Tibial nerve (tissue), 4 donors: ENCODE measurements around the gene KDM4B. TPM values are rescaled to one million over a fixed set of nuclear protein-coding genes. Genes with fewer than 3 reads are reported as not detected.

Experiments
- DNase-seq, 2 donors: peaks; one replicate each; pipeline ENCODE4 v3.0.0-alpha.2; 2019; ENCODE audit warnings: low spot score in 2 of 2
- H3K27ac ChIP-seq, 4 donors: fragments of 200-600 bp; sonication (generic) in 3 of 4; one replicate each; pipeline ENCODE4 v1.5.1; 2017 to 2019; ENCODE audit warnings: mild to moderate bottlenecking in 1 of 4
- H3K27me3 ChIP-seq, 2 donors: fragments of 200-600 bp; sonication (generic) in 1 of 2; one replicate each; pipeline versions ENCODE4 v1.5.1 to v1.6.0; 2017 to 2019
- H3K36me3 ChIP-seq, 3 donors: fragments of 200-600 bp; sonication (generic); one replicate each; pipeline ENCODE4 v1.5.1; 2018 to 2019
- H3K4me1 ChIP-seq, 4 donors: fragments of 200-600 bp; sonication (generic) in 3 of 4; one replicate each; pipeline ENCODE4 v1.5.1; 2017 to 2019
- H3K4me3 ChIP-seq, 4 donors: fragments of 200-600 bp; sonication (generic) in 3 of 4; one replicate each; pipeline ENCODE4 v1.5.1; 2017 to 2019; ENCODE audit warnings: mild to moderate bottlenecking in 1 of 4, moderate library complexity in 1 of 4
- H3K9me3 ChIP-seq, 4 donors: fragments of 200-600 bp; sonication (generic) in 3 of 4; one replicate each; pipeline ENCODE4 v1.5.1; 2017 to 2019
- EP300 ChIP-seq, 2 donors: sonication (generic); formaldehyde crosslinking; IDR thresholded peaks; one replicate each; pipeline ENCODE4 v1.6.1; 2017; ENCODE audit warnings: antibody characterized with exemption in 2 of 2, mild to moderate bottlenecking in 1 of 2
- POLR2A ChIP-seq, 2 donors: fragments of 450-650 bp; IDR thresholded peaks; one replicate each; pipeline ENCODE4 v1.6.1; 2017; ENCODE audit warnings: antibody characterized with exemption in 2 of 2, mild to moderate bottlenecking in 2 of 2, moderate library complexity in 2 of 2
- WGBS, 2 donors: methylation state at CpG; one replicate each; pipeline ENCODE4 v1.1.5; 2018; 5-methylcytosine and 5-hydroxymethylcytosine counted together
- total RNA-seq, 4 donors: library from RNA; depleted of rRNA; stranded (reverse); fragments of >200 nt; gene quantifications; one replicate each; pipeline ENCODE4 v1.1.0, GENCODE V29; 2016
- TF ChIP-seq, protein P1 (sequence below), 5 experiments: fragments of 200-600 bp in 3 of 5; fragments of 450-650 bp in 2 of 5; sonication (generic) in 3 of 5; IDR thresholded peaks; one replicate each; pipeline ENCODE4 v1.5.1; 2016 to 2019; ENCODE audit warnings: antibody characterized with exemption in 5 of 5, mild to moderate bottlenecking in 3 of 5, moderate library complexity in 2 of 5

Gene KDM4B
- total RNA-seq, 4 donors from 2014 or later = 37.8 to 72.4 (median 57.2) TPM

DNA sequence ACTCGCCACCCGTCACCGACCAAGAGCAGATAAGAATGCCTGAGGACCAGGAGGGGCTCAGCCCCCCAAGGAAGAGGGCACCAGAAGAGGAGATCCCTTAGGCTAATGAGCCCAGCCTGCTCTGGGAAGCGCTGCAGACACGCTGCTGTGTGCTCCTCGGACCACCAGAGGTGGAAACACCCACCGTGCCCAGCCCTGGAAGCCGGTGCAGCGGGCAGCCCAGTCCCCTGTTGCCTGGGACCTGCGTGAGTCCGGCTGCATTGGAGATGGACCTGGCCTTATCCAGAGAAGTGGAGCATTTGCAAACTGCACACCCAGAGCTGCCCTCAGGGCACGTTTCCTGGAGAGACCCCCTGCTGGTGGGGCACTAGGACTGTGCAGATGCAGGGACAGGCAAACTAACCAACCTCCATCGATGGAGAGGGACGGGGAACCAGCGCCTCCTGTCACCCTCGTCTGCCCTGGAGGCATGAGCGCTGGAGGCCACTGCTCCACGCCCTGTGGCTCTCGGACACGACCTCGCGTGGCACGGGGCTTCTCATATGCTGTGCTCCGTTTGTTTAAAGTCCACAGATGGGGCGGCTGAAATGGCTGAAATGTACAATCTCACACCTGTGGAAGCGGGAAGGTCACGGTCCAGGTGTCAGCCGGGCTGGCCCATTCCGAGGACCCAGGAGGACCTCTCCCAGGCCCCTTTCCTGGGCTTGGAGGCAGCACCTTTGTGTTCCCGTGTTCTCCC is 153.9 kb downstream of the KDM4B start:
- H3K27me3 ChIP-seq = no peaks in the 10 kb centered on the region
- peaks cover 0 to 68% (median 0%) of the 10 kb centered on the region in 3 donors for H3K36me3 ChIP-seq
- 90 to 92% methylated on average over 28 to 30 of the region's 30 CpGs for WGBS, 2 donors
- H3K27ac ChIP-seq = no peak overlapping the region
- H3K4me3 ChIP-seq = no peak overlapping the region
- TF ChIP-seq EP300 (IDR thresholded peaks at IDR 0.05) = no peak
- no peak for TF ChIP-seq POLR2A (IDR thresholded peaks at IDR 0.05)
- TF ChIP-seq, protein P1, sequence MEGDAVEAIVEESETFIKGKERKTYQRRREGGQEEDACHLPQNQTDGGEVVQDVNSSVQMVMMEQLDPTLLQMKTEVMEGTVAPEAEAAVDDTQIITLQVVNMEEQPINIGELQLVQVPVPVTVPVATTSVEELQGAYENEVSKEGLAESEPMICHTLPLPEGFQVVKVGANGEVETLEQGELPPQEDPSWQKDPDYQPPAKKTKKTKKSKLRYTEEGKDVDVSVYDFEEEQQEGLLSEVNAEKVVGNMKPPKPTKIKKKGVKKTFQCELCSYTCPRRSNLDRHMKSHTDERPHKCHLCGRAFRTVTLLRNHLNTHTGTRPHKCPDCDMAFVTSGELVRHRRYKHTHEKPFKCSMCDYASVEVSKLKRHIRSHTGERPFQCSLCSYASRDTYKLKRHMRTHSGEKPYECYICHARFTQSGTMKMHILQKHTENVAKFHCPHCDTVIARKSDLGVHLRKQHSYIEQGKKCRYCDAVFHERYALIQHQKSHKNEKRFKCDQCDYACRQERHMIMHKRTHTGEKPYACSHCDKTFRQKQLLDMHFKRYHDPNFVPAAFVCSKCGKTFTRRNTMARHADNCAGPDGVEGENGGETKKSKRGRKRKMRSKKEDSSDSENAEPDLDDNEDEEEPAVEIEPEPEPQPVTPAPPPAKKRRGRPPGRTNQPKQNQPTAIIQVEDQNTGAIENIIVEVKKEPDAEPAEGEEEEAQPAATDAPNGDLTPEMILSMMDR (IDR thresholded peaks at IDR 0.05) = no peak
- H3K4me1 ChIP-seq = peaks cover 0 to 29% (median 8%) of the 10 kb centered on the region in 4 donors
- H3K9me3 ChIP-seq = no peaks in the 10 kb centered on the region
- no peak for DNase-seq

DNA sequence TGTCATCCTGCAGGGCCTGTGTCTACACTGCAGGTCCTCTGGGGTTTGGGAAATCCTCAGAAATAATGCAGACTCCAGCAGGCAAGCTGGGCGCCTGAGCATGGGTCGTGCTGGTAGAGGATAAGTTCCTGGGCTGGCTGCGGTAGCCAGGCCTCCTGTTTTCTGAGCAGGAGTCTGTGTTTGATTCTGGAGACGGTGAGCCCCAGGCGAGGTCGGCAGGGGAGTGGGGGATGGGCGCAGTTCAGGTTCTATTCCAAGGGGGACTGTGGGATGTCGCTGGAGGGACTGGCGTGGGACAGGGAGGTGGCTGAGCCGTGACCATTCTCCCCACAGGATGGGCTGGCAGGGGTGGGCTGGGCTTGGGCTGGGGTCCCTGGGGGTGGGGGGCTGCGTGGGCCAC is 154.7 kb downstream of the KDM4B start:
- H3K4me1 ChIP-seq = peaks cover 0 to 37% (median 15%) of the 10 kb centered on the region in 4 donors
- peaks cover 0 to 60% (median 0%) of the 10 kb centered on the region in 3 donors for H3K36me3 ChIP-seq
- no peak for DNase-seq
- no peaks in the 10 kb centered on the region for H3K9me3 ChIP-seq
- no peak overlapping the region for H3K4me3 ChIP-seq
- TF ChIP-seq, protein P1 (IDR thresholded peaks at IDR 0.05) = no peak
- TF ChIP-seq EP300 (IDR thresholded peaks at IDR 0.05) = no peak
- no peak overlapping the region for H3K27ac ChIP-seq
- H3K27me3 ChIP-seq = no peaks in the 10 kb centered on the region
- 76 to 87% methylated on average over 9 to 11 of the region's 11 CpGs for WGBS, 2 donors

DNA sequence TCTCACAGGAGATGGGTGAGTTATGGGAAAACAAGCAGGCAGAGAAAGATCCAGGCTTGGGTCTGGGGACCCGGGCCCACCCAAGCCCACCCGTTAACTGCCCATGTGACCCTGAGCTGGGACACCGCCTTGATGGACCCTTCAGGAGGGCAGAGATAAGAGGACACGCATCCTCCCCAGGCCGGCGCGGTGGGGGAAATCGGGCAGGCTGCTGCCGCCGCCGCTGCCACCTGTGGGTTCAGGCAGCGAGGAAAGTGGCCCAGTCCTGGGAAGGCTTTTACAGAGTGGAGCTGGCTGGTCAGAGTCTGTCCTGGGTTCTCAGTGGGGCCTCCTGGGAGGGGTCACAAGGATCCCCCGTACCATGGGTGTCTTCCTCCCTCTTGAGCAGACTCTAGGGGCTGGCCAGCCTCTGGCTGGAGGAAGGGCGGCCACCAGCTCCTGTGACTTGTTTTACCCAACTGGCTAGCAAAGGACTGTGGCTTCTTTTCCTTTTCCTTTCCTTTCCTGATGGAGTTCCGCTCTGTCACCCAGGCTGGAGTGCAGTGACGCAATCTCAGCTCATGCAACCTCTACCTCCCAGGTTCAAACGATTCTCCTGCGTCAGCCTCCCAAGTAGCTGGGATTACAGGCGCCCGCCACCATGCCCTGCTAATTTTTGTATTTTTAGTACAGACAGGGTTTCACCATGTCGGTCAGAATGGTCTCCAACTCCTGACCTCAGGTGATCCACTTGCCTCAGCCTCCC is 155.4 kb downstream of the KDM4B start:
- TF ChIP-seq EP300 (IDR thresholded peaks at IDR 0.05) = no peak
- TF ChIP-seq POLR2A (IDR thresholded peaks at IDR 0.05) = no peak
- TF ChIP-seq, protein P1 (IDR thresholded peaks at IDR 0.05) = no peak
- DNase-seq = no peak
- no peaks in the 10 kb centered on the region for H3K27me3 ChIP-seq
- H3K9me3 ChIP-seq = no peaks in the 10 kb centered on the region
- H3K27ac ChIP-seq = no peak overlapping the region
- 89 to 92% methylated on average over 21 of the region's 21 CpGs for WGBS, 2 donors
- H3K36me3 ChIP-seq = peaks cover 0 to 54% (median 0%) of the 10 kb centered on the region in 3 donors
- peaks cover 0 to 44% (median 21%) of the 10 kb centered on the region in 4 donors for H3K4me1 ChIP-seq
- no peak overlapping the region for H3K4me3 ChIP-seq

DNA sequence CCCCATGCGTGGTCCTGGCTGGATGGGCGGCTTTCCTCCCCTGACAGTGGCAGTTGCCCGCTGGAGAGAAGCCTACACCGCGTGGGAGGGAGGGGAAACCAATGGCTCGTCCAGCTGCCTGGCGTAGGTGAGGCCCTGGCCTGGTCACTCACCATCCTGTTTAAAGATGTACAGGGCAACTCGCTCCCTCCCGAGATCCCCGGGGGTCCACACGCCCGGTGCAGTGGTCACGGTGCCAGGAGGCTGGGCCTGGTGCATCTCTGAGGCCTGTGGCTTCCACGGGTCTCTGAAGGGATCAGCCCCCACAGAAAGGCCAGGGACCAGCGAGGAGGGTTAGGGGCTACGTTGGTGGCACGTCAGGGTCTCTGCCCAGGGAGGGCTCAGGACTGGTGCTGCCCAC is 156.5 kb downstream of the KDM4B start:
- Histone ChIP-seq H3K27me3 (no peaks in the 10 kb centered on the region), H3K27ac (peak overlapping the region in 1 of 4 donors; percentile 23), H3K4me1 (peaks cover 0 to 50% (median 26%) of the 10 kb centered on the region in 4 donors), H3K9me3 (no peaks in the 10 kb centered on the region), H3K4me3 (no peak overlapping the region), H3K36me3 (peaks cover 0 to 52% (median 0%) of the 10 kb centered on the region in 3 donors)
- no peak for DNase-seq
- TF ChIP-seq EP300 (IDR thresholded peaks at IDR 0.05) (no peak), POLR2A (IDR thresholded peaks at IDR 0.05) (no peak)
- TF ChIP-seq, protein P1 (IDR thresholded peaks at IDR 0.05) = no peak
- WGBS, 2 donors = 74 to 85% methylated on average over 11 to 15 of the region's 17 CpGs
